GM12878 (cell line): ENCODE results near the gene IL10RA. TPM values are rescaled to one million over a fixed set of nuclear protein-coding genes. Genes with fewer than 3 reads are reported as not detected.

Experiments
- BHLHE40 ChIP-seq, 2 experiments: fragments of 450-650 bp in 1 of 2; IDR thresholded peaks; 2 replicates each; pipeline ENCODE4 v1.6.1; 2011 to 2017; ENCODE audit warnings: low read depth in 2 of 2, borderline replicate concordance in 1 of 2, improper control_type of control experiment in 1 of 2, low read length in 1 of 2, mild to moderate bottlenecking in 1 of 2
- BRCA1 ChIP-seq: IDR thresholded peaks from 2 replicates; pipeline ENCODE4 v1.6.1; 2011; ENCODE audit warnings: low read depth, low read length, improper control_type of control experiment
- CHD4 ChIP-seq: fragments of 200-600 bp; sonication (generic); IDR thresholded peaks from 2 replicates; pipeline ENCODE4 v1.6.1; 2016; ENCODE audit warnings: mild to moderate bottlenecking
- EP300 ChIP-seq, 2 experiments: fragments of 150-350 bp in 1 of 2; IDR thresholded peaks; 2 replicates each; pipeline ENCODE4 v1.6.1; 2011 to 2012; ENCODE audit warnings: low read depth in 2 of 2, low read length in 2 of 2, borderline replicate concordance in 1 of 2, improper control_type of control experiment in 1 of 2, inconsistent platforms in 1 of 2; ENCODE audit not compliant: control insufficient read depth in 1 of 2
- EZH2 ChIP-seq: IDR thresholded peaks from 2 replicates; pipeline ENCODE4 v1.6.1; 2012; ENCODE audit warnings: low read depth, mild to moderate bottlenecking, control low read depth, inconsistent platforms, low read length, borderline replicate concordance; ENCODE audit not compliant: control insufficient read depth
- HDAC6 ChIP-seq: fragments of 200-600 bp; sonication (generic); IDR thresholded peaks from one replicate; pipeline ENCODE4 v1.8.0; 2017; ENCODE audit warnings: antibody characterized with exemption; ENCODE audit not compliant: unreplicated experiment
- HSF1 ChIP-seq: fragments of 150-350 bp; IDR thresholded peaks from 2 replicates; pipeline ENCODE4 v1.6.1; 2014; ENCODE audit warnings: mild to moderate bottlenecking, low read depth, low read length
- KDM1A ChIP-seq: fragments of 200-600 bp; sonication (generic); IDR thresholded peaks from 2 replicates; pipeline ENCODE4 v1.6.1; 2016; ENCODE audit warnings: borderline replicate concordance
- MYB ChIP-seq: fragments of 150-350 bp; IDR thresholded peaks from 2 replicates; pipeline ENCODE4 v1.6.1; 2014; ENCODE audit warnings: mild to moderate bottlenecking, low read depth, low read length, borderline replicate concordance
- NFIC ChIP-seq: IDR thresholded peaks from 2 replicates; pipeline ENCODE4 v1.6.1; 2012; ENCODE audit warnings: low read depth, mild to moderate bottlenecking, inconsistent platforms, low read length, moderate library complexity
- POLR2AphosphoS2 ChIP-seq: IDR thresholded peaks from 2 replicates; pipeline ENCODE4 v1.6.1; 2011; ENCODE audit warnings: low read depth, mild to moderate bottlenecking, low read length, improper control_type of control experiment, moderate library complexity
- SMAD1 ChIP-seq: fragments of 450-650 bp; IDR thresholded peaks from 2 replicates; pipeline ENCODE4 v1.6.1; 2018; ENCODE audit warnings: mild to moderate bottlenecking, low read depth; ENCODE audit not compliant: partially characterized antibody
- SMAD5 ChIP-seq: IDR thresholded peaks from 2 replicates; pipeline ENCODE4 v1.6.1; 2016; ENCODE audit warnings: antibody characterized with exemption, low read depth
- SPI1 ChIP-seq: IDR thresholded peaks from 2 replicates; pipeline ENCODE4 v1.6.1; 2011; ENCODE audit warnings: low read depth, mild to moderate bottlenecking, low read length, moderate library complexity, borderline replicate concordance; ENCODE audit not compliant: insufficient read depth
- STAT3 ChIP-seq: IDR thresholded peaks from 2 replicates; pipeline ENCODE4 v1.6.1; 2011; ENCODE audit warnings: low read depth, low read length, improper control_type of control experiment
- TCF7 ChIP-seq: IDR thresholded peaks from 2 replicates; pipeline ENCODE4 v1.6.1; 2014; ENCODE audit warnings: antibody characterized with exemption, borderline replicate concordance
- USF1 ChIP-seq: IDR thresholded peaks from 2 replicates; pipeline ENCODE4 v1.6.1; 2011; ENCODE audit warnings: borderline replicate concordance, low read depth, mild to moderate bottlenecking, moderate library complexity, mixed read lengths, low read length; ENCODE audit not compliant: insufficient read depth; ENCODE audit errors: extremely low read length
- YBX1 ChIP-seq: fragments of 450-650 bp; IDR thresholded peaks from 2 replicates; pipeline ENCODE4 v1.6.1; 2016; ENCODE audit warnings: antibody characterized with exemption
- YY1 ChIP-seq: IDR thresholded peaks from 2 replicates; pipeline ENCODE4 v1.6.1; 2011; ENCODE audit warnings: low read depth, mild to moderate bottlenecking, low read length
- ZNF384 ChIP-seq: IDR thresholded peaks from 2 replicates; pipeline ENCODE4 v1.6.1; 2012; ENCODE audit warnings: low read depth, mild to moderate bottlenecking, low read length, improper control_type of control experiment, borderline replicate concordance
- ZZZ3 ChIP-seq: IDR thresholded peaks from 2 replicates; pipeline ENCODE4 v1.6.1; 2011; ENCODE audit warnings: low read depth; ENCODE audit not compliant: control insufficient read depth, insufficient read length
- polyA plus RNA-seq, 11 experiments: library from polyadenylated mRNA; depleted of rRNA in 4 of 11; unstranded in 6 of 11; stranded (reverse) in 5 of 11; fragments of >200 nt; fragmentation: Nextera tagmentation in 4 of 11; fragmentation: Illumina TruSeq in 1 of 11; extraction: Ambion mirVana in 4 of 11; extraction: Trizol in 1 of 11; gene quantifications; 1 replicate in 1 of 11; 2 replicates in 10 of 11; pipeline versions ENCODE4 v1.2.1 to v1.2.3, GENCODE V29; 2011 to 2016; ENCODE audit warnings: inconsistent platforms in 2 of 11, missing spikeins in 2 of 11, low read depth in 1 of 11
- total RNA-seq, 4 experiments: library from RNA; depleted of rRNA in 3 of 4; stranded (reverse); fragments of >200 nt in 3 of 4; fragmentation: Illumina TruSeq in 1 of 4; extraction: Trizol in 1 of 4; gene quantifications; 2 replicates each; pipeline versions ENCODE4 v1.2.1 to v1.2.3, GENCODE V29; 2013 to 2021
- TF ChIP-seq, protein P1 (sequence below): fragments of 450-650 bp; conservative IDR thresholded peaks from 2 replicates; pipeline ENCODE4 v1.6.1; 2017; ENCODE audit warnings: mild to moderate bottlenecking, moderate library complexity
- TF ChIP-seq, protein P2 (sequence below): IDR thresholded peaks from 2 replicates; pipeline ENCODE4 v1.6.1; 2012; ENCODE audit warnings: low read depth, low read length, improper control_type of control experiment

The IL10RA gene
- total and polyA plus RNA-seq, 10 of the 15 experiments (the other 5 are each of a cell fraction or from before 2014, with no cell fraction given) = 0.77 to 45.9 (median 9.6) TPM

DNA sequence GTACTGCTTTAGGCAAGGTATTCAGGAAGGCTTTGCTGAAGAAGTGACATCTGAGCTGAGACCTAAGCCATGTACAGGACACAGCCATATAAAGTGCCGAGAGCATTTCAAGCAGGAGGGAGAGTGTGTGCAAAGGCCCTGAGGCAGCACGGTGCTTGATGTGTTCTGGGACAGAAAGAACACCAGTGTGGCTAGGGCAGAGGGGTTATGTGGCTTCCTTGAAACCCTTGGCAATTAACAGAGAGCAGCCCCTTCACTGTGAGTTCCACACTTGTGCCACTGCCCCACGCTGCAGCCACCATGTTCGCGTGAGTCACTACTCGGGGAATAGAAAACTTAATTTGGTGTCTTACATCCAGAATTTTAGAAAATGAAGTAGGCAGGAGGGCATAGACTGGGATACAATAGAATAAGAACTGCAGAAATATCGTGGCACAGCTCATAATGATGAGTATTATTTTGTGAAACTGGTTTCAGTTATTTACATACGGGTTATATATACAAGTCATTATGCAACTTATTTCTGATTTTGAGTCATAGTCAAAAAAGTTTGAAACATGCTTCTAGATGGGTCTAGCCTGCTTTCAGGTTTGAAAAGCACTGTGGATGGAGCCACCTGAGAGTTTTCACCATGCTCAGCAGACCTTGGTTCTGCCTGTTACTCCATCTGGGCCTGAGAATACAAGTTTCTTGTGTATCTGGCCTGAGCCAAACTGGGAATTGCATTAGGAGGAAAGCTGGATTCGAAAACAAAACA is 11.8 kb downstream of the IL10RA start (continued):
- 0 out of 2 replicates have a peak, but pooled peaks have one; percentile 54 for TF ChIP-seq KDM1A
- no peak for TF ChIP-seq MYB
- TF ChIP-seq CHD4 = no peak; the same call in 1 of the 2 replicates
- TF ChIP-seq HDAC6 = no peak
- TF ChIP-seq EZH2 = no peak
- TF ChIP-seq STAT3 = 0 out of 2 replicates have a peak, but pooled peaks have one; percentile 12
- TF ChIP-seq, protein P1, sequence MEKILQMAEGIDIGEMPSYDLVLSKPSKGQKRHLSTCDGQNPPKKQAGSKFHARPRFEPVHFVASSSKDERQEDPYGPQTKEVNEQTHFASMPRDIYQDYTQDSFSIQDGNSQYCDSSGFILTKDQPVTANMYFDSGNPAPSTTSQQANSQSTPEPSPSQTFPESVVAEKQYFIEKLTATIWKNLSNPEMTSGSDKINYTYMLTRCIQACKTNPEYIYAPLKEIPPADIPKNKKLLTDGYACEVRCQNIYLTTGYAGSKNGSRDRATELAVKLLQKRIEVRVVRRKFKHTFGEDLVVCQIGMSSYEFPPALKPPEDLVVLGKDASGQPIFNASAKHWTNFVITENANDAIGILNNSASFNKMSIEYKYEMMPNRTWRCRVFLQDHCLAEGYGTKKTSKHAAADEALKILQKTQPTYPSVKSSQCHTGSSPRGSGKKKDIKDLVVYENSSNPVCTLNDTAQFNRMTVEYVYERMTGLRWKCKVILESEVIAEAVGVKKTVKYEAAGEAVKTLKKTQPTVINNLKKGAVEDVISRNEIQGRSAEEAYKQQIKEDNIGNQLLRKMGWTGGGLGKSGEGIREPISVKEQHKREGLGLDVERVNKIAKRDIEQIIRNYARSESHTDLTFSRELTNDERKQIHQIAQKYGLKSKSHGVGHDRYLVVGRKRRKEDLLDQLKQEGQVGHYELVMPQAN = no peak; the same call in 1 of the 2 replicates
- TF ChIP-seq BHLHE40 (IDR thresholded peaks at IDR 0.05; ENCODE audit: borderline replicate concordance in 1 of 2, low read depth in 2 of 2, low read length in 1 of 2) = peak in 1 of 2 experiments; percentile 65; a peak in 2 of 4 replicates
- TF ChIP-seq USF1 = no peak
- no peak for TF ChIP-seq ZNF384
- no peak for TF ChIP-seq BRCA1
- TF ChIP-seq TCF7 = no peak
- TF ChIP-seq YY1 = peak; percentile 8
- TF ChIP-seq SMAD1 = no peak
- TF ChIP-seq NFIC = peak; percentile 83
- peak; percentile 62 to 79; a peak in 3 of 4 replicates for TF ChIP-seq EP300 (IDR thresholded peaks at IDR 0.05; ENCODE audit: borderline replicate concordance in 1 of 2, control insufficient read depth in 1 of 2, low read depth in 2 of 2, low read length in 2 of 2)
- TF ChIP-seq, protein P2, sequence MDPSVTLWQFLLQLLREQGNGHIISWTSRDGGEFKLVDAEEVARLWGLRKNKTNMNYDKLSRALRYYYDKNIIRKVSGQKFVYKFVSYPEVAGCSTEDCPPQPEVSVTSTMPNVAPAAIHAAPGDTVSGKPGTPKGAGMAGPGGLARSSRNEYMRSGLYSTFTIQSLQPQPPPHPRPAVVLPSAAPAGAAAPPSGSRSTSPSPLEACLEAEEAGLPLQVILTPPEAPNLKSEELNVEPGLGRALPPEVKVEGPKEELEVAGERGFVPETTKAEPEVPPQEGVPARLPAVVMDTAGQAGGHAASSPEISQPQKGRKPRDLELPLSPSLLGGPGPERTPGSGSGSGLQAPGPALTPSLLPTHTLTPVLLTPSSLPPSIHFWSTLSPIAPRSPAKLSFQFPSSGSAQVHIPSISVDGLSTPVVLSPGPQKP = no peak
- no peak for TF ChIP-seq POLR2AphosphoS2
- no peak for TF ChIP-seq HSF1
- no peak for TF ChIP-seq SPI1
- TF ChIP-seq ZZZ3 = no peak
- no peak for TF ChIP-seq YBX1
- TF ChIP-seq SMAD5 = no peak
